K562 (cell line): Measurements from ENCODE around the gene TMEM192. TPM values are rescaled to one million over a fixed set of nuclear protein-coding genes. Genes with fewer than 3 reads are reported as not detected.
A peak's percentile ranks its signal among the peaks of the same experiment; 100 is the strongest.
"Not testable (repeated sequence)": the region's sequence is repeated elsewhere in the genome, so short reads cannot be mapped to it uniquely, and the experiment has no call there.

Experiments
- ATAC-seq: fragments of 200-7000 bp; cut with Tn5 transposase; 3 replicates; pipeline ENCODE4 v1.9.1; 2020; ENCODE audit warnings: moderate library complexity
- BruUV-seq: library from RNA; stranded (reverse); fragments of 400-500 nt; replicated peaks from 2 replicates; lab custom pipeline; 2021; lab: Mats Ljungman, UMichigan
- CTCF ChIA-PET: fragments of 300-600 bp; formaldehyde crosslinking; extraction: SDS; loops from one replicate; lab custom pipeline; 2021; ENCODE audit warnings: low intra/inter-chr PET ratio; lab: Yijun Ruan, JAX
- POLR2A ChIA-PET: fragments of 300-600, 350-650 bp; sonication (Branson Sonifier 250); formaldehyde crosslinking; extraction: SDS; loops from one replicate; lab custom pipeline; 2021; ENCODE audit warnings: antibody characterized with exemption, inconsistent platforms; lab: Yijun Ruan, JAX
- DNase-seq, 4 experiments: peaks; one replicate each; pipeline versions ENCODE4 v3.0.0 to v3.0.0-alpha.2; 2011 to 2018; ENCODE audit warnings: low spot score in 3 of 4, mixed read lengths in 3 of 4; ENCODE audit errors: extremely low read depth in 1 of 4
- FAIRE-seq: peaks from 2 replicates; lab custom pipeline; 2011; peaks lifted over from hg19 to GRCh38; lab: Jason Lieb, UNC
- H2AFZ ChIP-seq: 2 replicates; pipeline ENCODE4 v1.6.0; 2011; ENCODE audit warnings: low read depth, low read length, control low read depth, inconsistent platforms
- H3K27ac ChIP-seq: fragments of 200-600 bp; 3 replicates; pipeline ENCODE4 v1.8.0; 2011; ENCODE audit warnings: low read depth, mild to moderate bottlenecking, control low read depth, inconsistent platforms, low read length, moderate library complexity, mixed read lengths; ENCODE audit errors: extremely low read depth
- H3K27me3 ChIP-seq, 2 experiments: fragments of 300-600 bp in 1 of 2; 2 replicates in 1 of 2; 3 replicates in 1 of 2; pipeline versions ENCODE4 v1.6.0 to v1.8.0; 2011; ENCODE audit warnings: inconsistent platforms in 2 of 2, low read length in 2 of 2, mild to moderate bottlenecking in 1 of 2, mixed read lengths in 1 of 2, moderate library complexity in 1 of 2; ENCODE audit not compliant: control insufficient read depth in 2 of 2, insufficient read depth in 2 of 2
- H3K36me3 ChIP-seq: fragments of 300-600 bp; 3 replicates; pipeline ENCODE4 v1.8.0; 2011; ENCODE audit warnings: mild to moderate bottlenecking, low read length, inconsistent platforms; ENCODE audit not compliant: control insufficient read depth, insufficient read depth
- H3K4me1 ChIP-seq, 2 experiments: fragments of 200-600 bp in 1 of 2; replicated peaks in 1 of 2; 2 replicates in 1 of 2; 3 replicates in 1 of 2; pipeline versions ENCODE4 v1.5.1 to v1.8.0; 2011; ENCODE audit warnings: inconsistent platforms in 2 of 2, low read length in 2 of 2, mild to moderate bottlenecking in 1 of 2, mixed read lengths in 1 of 2, moderate library complexity in 1 of 2; ENCODE audit not compliant: control insufficient read depth in 2 of 2, insufficient read depth in 2 of 2
- H3K4me2 ChIP-seq: 2 replicates; pipeline ENCODE4 v1.6.1; 2011; ENCODE audit warnings: low read length, control low read depth, inconsistent platforms, mixed read lengths; ENCODE audit not compliant: insufficient read depth
- H3K4me3 ChIP-seq: fragments of 200-600 bp; sonication (generic), shearing (Covaris generic); 2 replicates; pipeline ENCODE4 v1.5.1; 2016; ENCODE audit warnings: control low read depth, inconsistent platforms
- H3K79me2 ChIP-seq: fragments of 200-600 bp; 3 replicates; pipeline ENCODE4 v1.8.0; 2011; ENCODE audit warnings: low read length, inconsistent platforms; ENCODE audit not compliant: control insufficient read depth, insufficient read depth
- H3K9ac ChIP-seq, 2 experiments: 2 replicates each; pipeline versions ENCODE4 v1.6.0 to v1.6.1; 2011; ENCODE audit warnings: low read depth in 2 of 2, low read length in 2 of 2, control low read depth in 1 of 2, inconsistent platforms in 1 of 2, mild to moderate bottlenecking in 1 of 2, mixed read lengths in 1 of 2; ENCODE audit not compliant: insufficient read depth in 1 of 2
- H3K9me1 ChIP-seq: one replicate; pipeline ENCODE4 v1.6.0; 2011; ENCODE audit warnings: inconsistent platforms, mild to moderate bottlenecking, low read length, moderate library complexity; ENCODE audit not compliant: control insufficient read depth, insufficient read depth
- H3K9me3 ChIP-seq: replicated peaks from 2 replicates; pipeline ENCODE4 v1.5.1; 2011; ENCODE audit warnings: low read depth, low read length, inconsistent platforms; ENCODE audit not compliant: control insufficient read depth, insufficient read depth
- H4K20me1 ChIP-seq: replicated peaks from 2 replicates; pipeline ENCODE4 v1.6.1; 2011; ENCODE audit warnings: low read length, inconsistent platforms, mixed read lengths; ENCODE audit not compliant: control insufficient read depth, insufficient read depth
- CEBPG ChIP-seq, 3 experiments: fragments of 200-800 bp in 1 of 3; sonication (Bioruptor generic) in 1 of 3; sonication (generic) in 1 of 3; formaldehyde crosslinking in 1 of 3; IDR thresholded peaks in 2 of 3; conservative IDR thresholded peaks in 1 of 3; 2 replicates each; pipeline versions ENCODE4 v1.6.1 to v1.8.0; 2016 to 2022; ENCODE audit warnings: missing compliant biosample characterization in 2 of 3, missing genetic modification characterization in 2 of 3, mild to moderate bottlenecking in 1 of 3, missing genetic modification reagents in 1 of 3
- ETV1 ChIP-seq: fragments of 450-650 bp; conservative IDR thresholded peaks from 2 replicates; pipeline ENCODE4 v1.6.1; 2016; ENCODE audit warnings: missing genetic modification characterization, control low read depth, low read depth, missing compliant biosample characterization
- FOSL1 ChIP-seq: fragments of 200-800 bp; sonication (Bioruptor generic); conservative IDR thresholded peaks from 2 replicates; pipeline ENCODE4 v1.6.1; 2016; ENCODE audit warnings: missing genetic modification characterization, missing compliant biosample characterization
- JUND ChIP-seq, 2 experiments: IDR thresholded peaks; 2 replicates in 1 of 2; 3 replicates in 1 of 2; pipeline ENCODE4 v1.6.1; 2011; ENCODE audit warnings: borderline replicate concordance in 2 of 2, low read depth in 2 of 2, low read length in 2 of 2, improper control_type of control experiment in 1 of 2, missing biosample characterization in 1 of 2, missing genetic modification characterization in 1 of 2, missing genetic modification reagents in 1 of 2
- POLR2H ChIP-seq: IDR thresholded peaks from 2 replicates; pipeline ENCODE4 v1.6.1; 2016; ENCODE audit warnings: missing genetic modification characterization, low read depth, mild to moderate bottlenecking, control low read depth, missing compliant biosample characterization, moderate library complexity
- TRIM24 ChIP-seq, 2 experiments: fragments of 450-650 bp; IDR thresholded peaks; 2 replicates each; pipeline ENCODE4 v1.6.1; 2016
- ZNF146 ChIP-seq: IDR thresholded peaks from one replicate; pipeline ENCODE4 v1.6.1; 2018; ENCODE audit warnings: missing compliant biosample characterization; ENCODE audit not compliant: unreplicated experiment
- ZNF589 ChIP-seq: fragments of 200-800 bp; sonication (Bioruptor generic); IDR thresholded peaks from 2 replicates; pipeline ENCODE4 v1.6.1; 2016; ENCODE audit warnings: low read depth, missing genetic modification characterization, missing compliant biosample characterization
- WGBS: fragments of 100-300 bp; shearing (Covaris generic); methylation state at CpG from one replicate; pipeline ENCODE4 v1.1.6; 2016; ENCODE audit warnings: low coverage, mixed read lengths; ENCODE audit not compliant: insufficient coverage; ENCODE audit errors: missing lambda C conversion rate; 5-methylcytosine and 5-hydroxymethylcytosine counted together
- in situ Hi-C: fragments of 300-500 bp; cut with MboI; formaldehyde crosslinking; loops from 4 replicates; pipeline ENCODE4 v1.15.0; 2018; ENCODE audit warnings: inconsistent platforms, mixed read lengths
- intact Hi-C: fragments of 100-400 bp; cut with micrococcal nuclease; formaldehyde crosslinking; loops from 2 replicates; pipeline ENCODE4 v1.14.2; 2022
- polyA plus RNA-seq, 8 experiments: library from polyadenylated mRNA; depleted of rRNA in 4 of 8; stranded (reverse) in 5 of 8; unstranded in 3 of 8; fragments of >200 nt; fragmentation: Nextera tagmentation in 2 of 8; fragmentation: Illumina TruSeq in 1 of 8; extraction: Ambion mirVana in 2 of 8; extraction: Trizol in 1 of 8; gene quantifications; 2 replicates each; pipeline versions ENCODE4 v1.2.1 to v1.2.3, GENCODE V29; 2011 to 2014; ENCODE audit warnings: inconsistent platforms in 1 of 8, missing spikeins in 1 of 8
- total RNA-seq, 7 experiments: library from RNA; depleted of rRNA in 6 of 7; stranded (reverse); fragments of >200 nt in 6 of 7; fragmentation: Illumina TruSeq in 2 of 7; extraction: Trizol in 2 of 7; gene quantifications; 2 replicates each; pipeline versions ENCODE4 v1.2.1 to v1.2.3, GENCODE V29; 2011 to 2021; ENCODE audit warnings: low replicate concordance in 1 of 7
- TF ChIP-seq, protein P1 (sequence below), 2 experiments: fragments of 450-650 bp in 1 of 2; sonication (generic) in 1 of 2; formaldehyde crosslinking in 1 of 2; IDR thresholded peaks in 1 of 2; conservative IDR thresholded peaks in 1 of 2; 2 replicates each; pipeline versions ENCODE4 v1.6.1 to v1.8.1; 2016 to 2023; ENCODE audit warnings: mild to moderate bottlenecking in 2 of 2, moderate library complexity in 2 of 2, inconsistent platforms in 1 of 2, missing genetic modification reagents in 1 of 2
- TF ChIP-seq, protein P2 (sequence below): fragments of 450-650 bp; formaldehyde crosslinking; IDR thresholded peaks from 2 replicates; pipeline ENCODE4 v1.4.0; 2022; ENCODE audit warnings: mild to moderate bottlenecking, moderate library complexity

The TMEM192 gene
- total and polyA plus RNA-seq, 9 of the 15 experiments (the other 6 are each of a cell fraction or from before 2014, with no cell fraction given) = 4.4 to 28.5 (median 13.3) TPM

- BruUV-seq = no TSS peak
- H3K4me3 ChIP-seq = no peak overlapping the region
- H3K27ac ChIP-seq = no peak overlapping the region
- H3K4me2 ChIP-seq = no peak overlapping the region
- no peaks in the 10 kb centered on the region for H3K36me3 ChIP-seq
- H3K27me3 ChIP-seq = peaks cover 14 to 37% of the 10 kb centered on the region in 2 experiments
- no peaks in the 10 kb centered on the region for H3K9me3 ChIP-seq
- FAIRE-seq (no peak), DNase-seq (no peak), ATAC-seq (no peak)
- WGBS = under 1% methylated on average over 7 of the region's 7 CpGs
- in situ Hi-C loops (no loop called here), intact Hi-C loops (no loop called here)
- no peaks in the 10 kb centered on the region for H4K20me1 ChIP-seq
- H3K9me1 ChIP-seq = no peaks in the 10 kb centered on the region
- H2AFZ ChIP-seq = no peak overlapping the region
- TF ChIP-seq ZNF146 (CRISPR knock-in tag) (no peak), CEBPG (CRISPR knock-in tag; IDR thresholded peaks at IDR 0.05) (no peak), CEBPG (tag; conservative IDR thresholded peaks at IDR 0.05 in 1 of 2, IDR thresholded peaks at IDR 0.05 in 1 of 2) (peak in 1 of 2 experiments; percentile 79; a peak in 2 of 4 replicates), ZNF589 (CRISPR knock-in tag) (no peak), TRIM24 (IDR thresholded peaks at IDR 0.05) (0 out of 4 replicates have a peak, but pooled peaks of 1 of the 2 experiments have one; percentile 35), ETV1 (0 out of 2 replicates have a peak, but pooled peaks have one; percentile 21), FOSL1 (tag) (peak; percentile 57), JUND (IDR thresholded peaks at IDR 0.05; ENCODE audit: borderline replicate concordance, low read depth, low read length) (peak; percentile 30; the same call in 1 of the 2 replicates), JUND (tag; IDR thresholded peaks at IDR 0.05; ENCODE audit: borderline replicate concordance, low read depth, low read length) (no peak), POLR2H (tag) (peak; percentile 70)
- TF ChIP-seq, protein P1, sequence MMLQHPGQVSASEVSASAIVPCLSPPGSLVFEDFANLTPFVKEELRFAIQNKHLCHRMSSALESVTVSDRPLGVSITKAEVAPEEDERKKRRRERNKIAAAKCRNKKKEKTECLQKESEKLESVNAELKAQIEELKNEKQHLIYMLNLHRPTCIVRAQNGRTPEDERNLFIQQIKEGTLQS (IDR thresholded peaks at IDR 0.05) = peak; percentile 25; the same call in 1 of the 2 replicates
- TF ChIP-seq, protein P1 (CRISPR knock-in tag; conservative IDR thresholded peaks at IDR 0.05) = no peak
- TF ChIP-seq, protein P2, sequence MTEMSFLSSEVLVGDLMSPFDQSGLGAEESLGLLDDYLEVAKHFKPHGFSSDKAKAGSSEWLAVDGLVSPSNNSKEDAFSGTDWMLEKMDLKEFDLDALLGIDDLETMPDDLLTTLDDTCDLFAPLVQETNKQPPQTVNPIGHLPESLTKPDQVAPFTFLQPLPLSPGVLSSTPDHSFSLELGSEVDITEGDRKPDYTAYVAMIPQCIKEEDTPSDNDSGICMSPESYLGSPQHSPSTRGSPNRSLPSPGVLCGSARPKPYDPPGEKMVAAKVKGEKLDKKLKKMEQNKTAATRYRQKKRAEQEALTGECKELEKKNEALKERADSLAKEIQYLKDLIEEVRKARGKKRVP (CRISPR knock-in tag) = 0 out of 2 replicates have a peak, but pooled peaks have one; percentile 26
- no peaks in the 10 kb centered on the region for H3K79me2 ChIP-seq
- POLR2A ChIA-PET = no interaction called here
- H3K9ac ChIP-seq = no peak overlapping the region
- CTCF ChIA-PET = no interaction called here
- H3K4me1 ChIP-seq = peaks cover 0 to 7% of the 10 kb centered on the region in 2 experiments; a peak in 2 of 5 replicates
Observed at GRCh38 chr4:165027762-165028402, 84.8 kb downstream of the TMEM192 start.

DNA sequence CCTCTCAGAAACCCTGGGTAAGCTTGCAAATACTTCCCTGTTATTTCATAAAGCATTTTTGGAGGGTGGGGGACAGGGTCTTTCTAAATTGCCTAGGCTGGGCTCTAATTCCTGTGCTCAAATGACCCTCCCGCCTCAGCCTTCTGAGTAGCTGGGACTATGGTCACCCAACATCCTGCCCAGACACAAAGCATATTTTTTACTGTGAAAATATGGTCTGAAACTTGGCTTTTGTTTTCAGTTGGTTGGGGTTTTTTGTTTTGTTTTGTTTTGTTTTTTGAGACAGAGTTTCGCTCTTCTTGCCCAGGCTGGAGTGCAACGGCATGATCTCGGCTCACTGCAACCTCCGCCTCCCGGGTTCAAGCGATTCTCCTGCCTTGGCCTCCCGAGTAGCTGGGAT is 86.9 kb downstream of the TMEM192 start:
- H4K20me1 ChIP-seq, H3K27ac ChIP-seq, H3K4me1 ChIP-seq, H3K4me2 ChIP-seq, POLR2A ChIA-PET, H3K9me3 ChIP-seq, H3K79me2 ChIP-seq, H3K9ac ChIP-seq, intact Hi-C loops, H3K4me3 ChIP-seq, H3K36me3 ChIP-seq, ATAC-seq, H3K9me1 ChIP-seq, BruUV-seq, DNase-seq, FAIRE-seq, H2AFZ ChIP-seq, in situ Hi-C loops, CTCF ChIA-PET: not testable (repeated sequence)
- 0% methylated on average over 5 of the region's 8 CpGs for WGBS
- peaks cover 16 to 39% of the 10 kb centered on the region in 2 experiments for H3K27me3 ChIP-seq
